ENCODE data around the gene MPP7. TPM values are rescaled to one million over a fixed set of nuclear protein-coding genes. Genes with fewer than 3 reads are reported as not detected.

The MPP7 gene
- total RNA-seq, 1 experiment from 2014 or later = 79.4 TPM

- CTCF ChIA-PET = interaction anchor here (0.6 kb wide), 1 partner anchor 24 kb away, joined by 3 read pairs; no protein-coding TSS in a partner anchor
Measured at GRCh38 chr10:28276384-28276783, 26.5 kb downstream of the MPP7 start.

GRCh38 chr10:28274475-28274874 is 28.4 kb downstream of the MPP7 start:
- intact Hi-C loops (cut with micrococcal nuclease; ENCODE audit: unreplicated experiment) = loop anchor here (10.0 kb wide), 1 partner anchor 220 kb away; no protein-coding TSS in a partner anchor
- TF ChIP-seq CTCF (IDR thresholded peaks at IDR 0.05; ENCODE audit: insufficient read depth in 1 of 2, low read depth in 1 of 2, low read length in 1 of 2, severe bottlenecking in 1 of 2, unreplicated experiment in 1 of 2) = no peak

More at GRCh38 chr10:28276384-28276783, 26.5 kb downstream of the MPP7 start:
- no TSS peak for BruUV-seq (replicated peaks)
- intact Hi-C loops (cut with micrococcal nuclease; ENCODE audit: unreplicated experiment) = loop anchor here (10.0 kb wide), 1 partner anchor 218 kb away; no protein-coding TSS in a partner anchor
- DNase-seq = no peak
- Mint-ChIP-seq H3K9me3 (ENCODE audit: unreplicated experiment) (no peaks in the 10 kb centered on the region), H3K27ac (ENCODE audit: unreplicated experiment) (no peak overlapping the region), H3K36me3 (ENCODE audit: insufficient read depth, unreplicated experiment) (peaks cover 23% of the 10 kb centered on the region), H3K4me3 (ENCODE audit: unreplicated experiment) (no peak overlapping the region), H3K4me1 (ENCODE audit: low read depth, unreplicated experiment) (peaks cover 16% of the 10 kb centered on the region), H3K27me3 (ENCODE audit: insufficient read depth, unreplicated experiment) (no peaks in the 10 kb centered on the region)
- Histone ChIP-seq H3K4me3 (ENCODE audit: low read depth, low read length) (no peak overlapping the region), H3K27me3 (replicated peaks; ENCODE audit: control insufficient read depth, insufficient read depth, low read length) (no peaks in the 10 kb centered on the region), H3K36me3 (ENCODE audit: control insufficient read depth, insufficient read depth, low read length) (no peaks in the 10 kb centered on the region), H3K9me3 (no peaks in the 10 kb centered on the region), H3K4me1 (peaks cover 11% of the 10 kb centered on the region; the same call in 1 of the 2 replicates)
- POLR2A ChIA-PET = no interaction called here
- TF ChIP-seq CTCF (IDR thresholded peaks at IDR 0.05; ENCODE audit: insufficient read depth in 1 of 2, low read depth in 1 of 2, low read length in 1 of 2, severe bottlenecking in 1 of 2, unreplicated experiment in 1 of 2) = no peak

GRCh38 chr10:28273343-28273742 is 29.5 kb downstream of the MPP7 start:
- Histone ChIP-seq H3K4me3 (ENCODE audit: low read depth, low read length) (no peak overlapping the region), H3K36me3 (ENCODE audit: control insufficient read depth, insufficient read depth, low read length) (no peaks in the 10 kb centered on the region; the same call in 1 of the 2 replicates), H3K9me3 (no peaks in the 10 kb centered on the region), H3K27me3 (replicated peaks; ENCODE audit: control insufficient read depth, insufficient read depth, low read length) (no peaks in the 10 kb centered on the region), H3K4me1 (peaks cover 13% of the 10 kb centered on the region; the same call in 1 of the 2 replicates)
- H3K9me3 Mint-ChIP-seq (ENCODE audit: unreplicated experiment) = no peaks in the 10 kb centered on the region
- BruUV-seq (replicated peaks) = no TSS peak
- TF ChIP-seq CTCF (IDR thresholded peaks at IDR 0.05; ENCODE audit: insufficient read depth in 1 of 2, low read depth in 1 of 2, low read length in 1 of 2, severe bottlenecking in 1 of 2, unreplicated experiment in 1 of 2) = no peak
- no peak overlapping the region for H3K4me3 Mint-ChIP-seq (ENCODE audit: unreplicated experiment)
- H3K4me1 Mint-ChIP-seq (ENCODE audit: low read depth, unreplicated experiment) = peaks cover 6% of the 10 kb centered on the region
- CTCF ChIA-PET = interaction anchor here (1.0 kb wide), 1 partner anchor 121 kb away, joined by 3 read pairs; no protein-coding TSS in a partner anchor
- DNase-seq = no peak
- peaks cover 19% of the 10 kb centered on the region for H3K36me3 Mint-ChIP-seq (ENCODE audit: insufficient read depth, unreplicated experiment)
- no peak overlapping the region for H3K27ac Mint-ChIP-seq (ENCODE audit: unreplicated experiment)
- no peaks in the 10 kb centered on the region for H3K27me3 Mint-ChIP-seq (ENCODE audit: insufficient read depth, unreplicated experiment)
- POLR2A ChIA-PET = no interaction called here
- intact Hi-C loops (cut with micrococcal nuclease; ENCODE audit: unreplicated experiment) = loop anchor here (10.0 kb wide), 1 partner anchor 221 kb away; no protein-coding TSS in a partner anchor

More at GRCh38 chr10:28274475-28274874, 28.4 kb downstream of the MPP7 start:
- ChIA-PET CTCF (interaction anchor here (1.0 to 1.5 kb wide), 2 partner anchors 29 to 119 kb away, joined by 3 to 4 read pairs; partner anchors contain the start of gene MPP7), POLR2A (interaction anchor here (0.7 kb wide), 1 partner anchor 8 kb away, joined by 5 read pairs; no protein-coding TSS in a partner anchor)
- Mint-ChIP-seq H3K4me3 (ENCODE audit: unreplicated experiment) (no peak overlapping the region), H3K4me1 (ENCODE audit: low read depth, unreplicated experiment) (peaks cover 6% of the 10 kb centered on the region), H3K27me3 (ENCODE audit: insufficient read depth, unreplicated experiment) (no peaks in the 10 kb centered on the region), H3K27ac (ENCODE audit: unreplicated experiment) (no peak overlapping the region), H3K36me3 (ENCODE audit: insufficient read depth, unreplicated experiment) (peaks cover 19% of the 10 kb centered on the region), H3K9me3 (ENCODE audit: unreplicated experiment) (no peaks in the 10 kb centered on the region)
- no peak for DNase-seq
- no peaks in the 10 kb centered on the region; the same call in 1 of the 2 replicates for H3K36me3 ChIP-seq (ENCODE audit: control insufficient read depth, insufficient read depth, low read length)
- no peak overlapping the region for H3K4me3 ChIP-seq (ENCODE audit: low read depth, low read length)
- BruUV-seq (replicated peaks) = no TSS peak
- no peaks in the 10 kb centered on the region for H3K27me3 ChIP-seq (replicated peaks; ENCODE audit: control insufficient read depth, insufficient read depth, low read length)
- H3K4me1 ChIP-seq = peaks cover 13% of the 10 kb centered on the region; the same call in 1 of the 2 replicates
- no peaks in the 10 kb centered on the region for H3K9me3 ChIP-seq
